ENCODE results near the gene TENT4A.

The TENT4A gene

DNA sequence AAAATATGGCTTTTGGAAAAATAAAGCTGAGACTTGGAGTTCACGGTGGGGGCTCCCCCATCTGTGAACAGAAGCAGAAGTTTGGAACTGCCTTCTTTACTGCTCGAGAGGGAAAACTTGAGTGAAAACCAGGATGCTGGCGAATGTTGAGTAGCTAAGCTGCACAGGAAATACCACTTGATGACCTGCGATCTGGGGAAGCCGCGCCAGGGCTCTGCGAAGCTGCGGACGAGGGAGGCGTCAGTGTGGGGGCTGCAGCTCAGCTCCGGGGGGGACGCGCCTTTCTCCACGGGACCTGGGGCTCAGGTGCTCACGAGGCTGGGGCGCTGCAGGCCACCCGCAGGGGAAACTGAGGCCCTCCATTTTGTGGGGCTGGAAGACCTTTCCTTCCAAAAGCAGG lies 62.3 kb downstream of the TENT4A start:
- DNase-seq, result no peak

DNA sequence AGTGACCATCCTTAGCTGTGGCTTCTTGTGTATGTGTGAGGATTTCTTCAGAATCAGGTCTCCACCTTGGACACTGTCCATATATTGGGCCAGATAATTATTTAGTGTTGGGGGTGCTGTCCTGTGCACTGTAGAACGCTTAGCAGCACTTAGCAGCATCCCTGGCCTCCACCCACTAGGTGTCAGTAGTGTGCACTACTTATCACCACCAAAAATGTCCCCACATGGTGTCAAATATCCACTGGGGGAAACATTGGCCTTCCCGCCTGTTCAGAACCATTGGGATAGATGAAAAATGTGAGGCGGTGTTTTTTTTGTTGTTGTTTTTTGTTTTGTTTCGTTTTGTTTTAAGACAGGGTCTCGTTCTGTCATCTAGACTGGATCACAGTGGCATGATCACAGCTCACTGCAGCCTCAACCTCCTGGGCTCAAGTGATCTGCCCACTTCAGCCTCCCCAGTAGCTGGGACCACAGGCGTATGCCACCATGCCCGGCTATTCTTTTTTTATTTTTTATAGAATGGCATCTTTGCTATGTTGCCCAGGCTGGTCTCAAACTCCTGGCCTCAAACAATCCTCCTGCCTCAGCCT lies 67.7 kb downstream of the TENT4A start:
- no peak for DNase-seq

DNA sequence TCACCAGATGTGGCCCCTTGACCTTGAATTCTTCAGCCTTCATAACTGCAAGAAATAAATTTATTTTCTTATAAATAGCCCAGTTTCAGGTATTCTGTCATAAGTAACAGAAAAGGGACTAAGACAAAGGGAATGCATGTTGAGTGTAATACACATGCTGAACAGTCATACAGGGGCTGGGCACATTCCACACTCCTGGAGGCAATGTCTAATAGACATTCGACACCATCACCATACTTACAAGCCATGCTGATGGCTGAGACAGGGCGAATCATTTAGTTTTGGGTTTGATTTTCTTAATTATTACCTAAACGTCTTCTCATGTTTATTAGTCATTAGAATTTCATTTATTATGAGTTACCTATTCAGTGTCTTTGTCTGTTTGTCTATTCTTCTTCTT lies 68.5 kb downstream of the TENT4A start:
- no peak for DNase-seq

- DNase-seq, result no peak
Observed at GRCh38 chr5:6783787-6784186, 70.6 kb downstream of the TENT4A start.

DNA sequence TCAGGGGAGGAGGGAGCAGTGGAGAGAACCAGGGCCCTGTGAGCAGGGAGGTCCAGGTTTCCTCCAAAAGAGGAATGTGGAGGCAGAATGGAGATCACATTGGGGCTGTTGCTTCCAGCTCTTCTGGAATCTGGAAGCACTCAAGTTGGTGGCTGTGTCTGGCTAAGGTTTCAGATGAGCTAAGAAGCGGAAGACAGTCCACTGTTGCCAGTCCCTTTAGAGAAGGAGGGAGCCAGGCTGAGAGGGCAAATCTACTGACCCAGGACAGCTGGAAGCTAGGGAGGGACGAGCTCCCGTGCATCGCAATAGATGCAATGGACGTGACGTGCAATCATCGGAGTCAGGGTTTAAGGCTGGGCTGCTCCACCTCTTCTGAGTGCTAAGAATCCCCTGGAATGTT lies 71.2 kb downstream of the TENT4A start:
- DNase-seq, result no peak

DNA sequence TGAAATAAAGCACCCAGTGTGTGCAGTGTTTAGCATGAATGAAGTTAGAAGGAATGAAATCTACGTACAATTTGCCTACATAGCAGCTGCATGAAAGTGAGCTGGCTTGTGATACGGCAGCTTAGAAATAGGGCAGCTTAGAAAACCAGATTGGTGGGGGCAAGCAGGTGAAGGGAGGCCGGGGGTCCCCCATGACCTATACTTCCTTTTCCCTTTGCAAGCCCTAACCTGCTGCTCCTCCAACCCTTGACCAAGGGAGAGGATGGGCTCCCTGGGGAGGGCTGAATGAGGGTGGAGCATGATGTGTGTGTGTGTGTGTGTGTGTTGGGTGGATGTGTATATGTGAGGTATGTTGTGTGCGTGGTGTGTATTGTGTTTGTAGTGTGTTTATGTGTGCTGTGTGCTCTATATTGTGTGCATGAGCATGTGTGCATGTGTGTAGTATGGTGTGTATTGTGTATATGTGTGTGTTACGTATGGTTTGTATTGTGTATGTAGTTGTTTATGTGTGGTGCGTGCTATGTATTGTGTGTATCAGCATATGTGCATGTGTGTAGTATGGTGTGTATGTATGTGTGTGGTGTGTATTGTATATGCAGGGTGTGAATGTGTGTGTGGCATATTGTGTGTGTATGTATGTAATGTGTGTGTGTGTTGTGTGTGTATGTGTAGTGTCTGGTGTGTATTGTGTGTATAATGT lies 72.1 kb downstream of the TENT4A start:
- DNase-seq, result no peak

DNA sequence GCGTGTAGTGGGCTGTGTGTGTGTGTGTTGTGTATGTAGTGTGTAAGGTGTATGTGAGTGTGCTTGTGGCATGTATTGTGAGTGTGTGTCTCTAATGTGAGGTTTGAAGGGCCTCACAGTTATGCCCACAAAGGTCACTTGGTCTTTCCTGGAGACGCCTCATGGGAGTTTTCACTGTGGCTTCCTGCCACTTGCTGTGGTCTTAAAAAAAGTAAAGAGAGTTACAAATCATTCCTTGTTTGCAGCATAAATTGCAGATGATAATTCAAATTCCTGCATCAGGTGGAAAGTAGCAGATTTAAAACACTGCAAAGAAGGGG lies 72.6 kb downstream of the TENT4A start:
- no peak for DNase-seq

DNA sequence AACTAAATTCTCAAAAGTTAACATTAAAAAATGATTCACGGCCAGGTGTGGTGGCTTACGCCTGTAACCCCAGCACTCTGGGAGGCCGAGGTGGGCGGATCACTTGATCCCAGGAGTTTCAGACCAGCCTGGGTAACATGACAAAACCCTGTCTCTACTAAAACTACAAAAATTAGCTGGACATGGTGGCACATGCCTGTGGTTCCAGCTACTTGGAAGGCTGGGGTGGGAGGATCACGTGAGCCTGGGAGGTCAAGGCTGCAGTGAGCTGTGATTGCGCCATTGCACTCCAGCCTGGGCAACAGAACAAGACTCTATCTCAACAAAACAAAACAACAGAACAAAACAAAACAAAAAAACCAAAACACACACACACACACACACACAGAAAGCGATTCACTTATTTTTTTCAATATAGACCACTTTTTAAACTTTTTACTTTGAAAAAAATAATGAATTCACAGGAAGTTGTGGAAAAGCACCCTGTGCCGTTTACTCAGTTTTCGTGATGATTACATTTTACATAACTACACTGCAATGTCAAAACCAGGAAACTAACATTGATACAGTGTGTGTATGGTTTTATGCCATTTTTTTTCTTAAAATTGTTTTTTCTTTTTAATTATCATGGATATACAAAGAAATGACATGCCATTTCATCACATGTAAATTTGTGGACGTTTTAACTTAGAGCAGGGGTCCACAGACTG lies 73.7 kb downstream of the TENT4A start:
- no peak for DNase-seq

- DNase-seq, result no peak
Observed at GRCh38 chr5:6787941-6788340, 74.7 kb downstream of the TENT4A start.

GRCh38 chr5:6788439-6788838 lies 75.2 kb downstream of the TENT4A start:
- no peak for DNase-seq

GRCh38 chr5:6788956-6789649 lies 75.9 kb downstream of the TENT4A start:
- no peak for DNase-seq

DNA sequence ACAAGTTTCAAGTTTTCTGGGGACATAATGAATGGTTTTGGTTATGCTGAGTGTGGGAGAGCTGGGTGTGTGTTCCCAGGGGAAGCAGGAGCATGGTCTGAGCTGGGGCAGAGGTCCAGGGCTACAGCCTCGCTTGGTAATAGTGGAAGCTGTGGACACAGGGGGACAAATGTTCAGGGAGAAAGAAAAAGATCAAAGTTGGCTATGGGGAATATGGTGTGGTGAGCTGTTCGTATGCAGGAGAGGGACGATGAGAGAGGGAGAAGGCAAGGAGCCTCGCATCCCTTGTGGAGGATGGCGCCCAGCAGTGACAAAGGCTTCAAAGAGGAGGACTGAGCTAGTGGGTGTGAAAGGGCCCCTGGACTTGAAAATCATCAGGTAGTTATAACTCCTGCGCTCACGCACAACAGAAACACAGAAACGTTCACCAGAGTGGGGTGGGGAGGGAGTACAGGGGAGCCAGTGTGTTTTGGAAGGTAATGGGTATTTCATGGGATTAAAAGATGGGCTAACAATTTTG lies 77.2 kb downstream of the TENT4A start:
- no peak for DNase-seq

- DNase-seq, result no peak
Observed at GRCh38 chr5:6791031-6791430, 77.8 kb downstream of the TENT4A start.

GRCh38 chr5:6792376-6792775 lies 79.1 kb downstream of the TENT4A start:
- DNase-seq, result no peak

DNA sequence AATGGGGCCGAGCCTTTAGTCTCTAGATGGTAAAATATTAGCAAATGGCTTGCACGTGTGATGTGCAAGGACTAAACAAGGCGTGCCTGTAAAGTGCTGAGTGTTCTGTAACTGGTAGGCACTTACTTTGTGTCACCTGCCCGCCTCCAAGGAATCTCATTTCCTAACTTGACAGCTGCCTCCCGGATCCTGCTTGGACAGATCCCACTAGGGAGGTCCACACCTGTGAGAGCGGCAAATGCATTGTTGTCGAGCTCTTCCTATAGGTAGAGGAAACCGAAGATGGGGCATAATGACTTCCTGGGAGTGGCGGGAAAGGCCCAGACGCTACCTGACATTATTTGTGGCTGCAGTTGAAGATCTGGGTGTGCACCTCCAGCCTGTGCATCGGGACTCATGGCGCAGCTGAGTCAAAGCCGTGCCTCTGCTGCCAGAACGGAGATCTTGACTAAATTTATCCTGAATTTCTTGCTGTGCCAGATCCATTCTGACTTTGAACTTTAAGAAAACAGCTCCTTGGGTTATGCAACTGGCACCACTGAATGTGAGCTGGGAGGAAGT lies 79.8 kb downstream of the TENT4A start:
- DNase-seq, result no peak

GRCh38 chr5:6801236-6801635 lies 88.0 kb downstream of the TENT4A start:
- DNase-seq, result no peak

- DNase-seq, result no peak
Observed at GRCh38 chr5:6803981-6804550, 90.8 kb downstream of the TENT4A start.

- no peak for DNase-seq
Observed at GRCh38 chr5:6804766-6805501, 91.7 kb downstream of the TENT4A start.

GRCh38 chr5:6805841-6806240 lies 92.6 kb downstream of the TENT4A start:
- no peak for DNase-seq
